ENCODE data around the gene CDCA3. TPM values are rescaled to one million over a fixed set of nuclear protein-coding genes. Genes with fewer than 3 reads are reported as not detected.

CDCA3 gene
- polyA plus RNA-seq, 1 experiment = 57.1 TPM

- DNase-seq (ENCODE audit: low read depth) = no peak
- POLR2A ChIA-PET = no interaction called here
Measured at GRCh38 chr12:6863033-6863432, 11.9 kb upstream of the CDCA3 start.

GRCh38 chr12:6861391-6861790 is 10.3 kb upstream of the CDCA3 start:
- TF ChIP-seq CTCF (IDR thresholded peaks at IDR 0.05; ENCODE audit: insufficient read depth, low read depth, low read length) = no peak
- Histone ChIP-seq H3K27me3 (ENCODE audit: control insufficient read depth, insufficient read depth, low read length) (no peaks in the 10 kb centered on the region), H3K36me3 (ENCODE audit: control insufficient read depth, insufficient read depth, low read length) (peaks cover 53% of the 10 kb centered on the region), H3K4me3 (ENCODE audit: low read depth, low read length) (no peak overlapping the region)
- ChIA-PET CTCF (interaction anchor here (1.1 to 3.5 kb wide), 3 partner anchors 7 to 11 kb away, joined by 3 to 15 read pairs (median 10); partner anchors contain the start of gene SPSB2), POLR2A (no interaction called here)
- DNase-seq (ENCODE audit: low read depth) = no peak

More at GRCh38 chr12:6863033-6863432, 11.9 kb upstream of the CDCA3 start:
- H3K4me3 ChIP-seq (ENCODE audit: low read depth, low read length) = no peak overlapping the region
- CTCF ChIA-PET = interaction anchor here (1.4 to 1.8 kb wide), 2 partner anchors 9 to 11 kb away, joined by 5 to 7 read pairs; partner anchors contain the start of genes SPSB2 and USP5
- H3K27me3 ChIP-seq (ENCODE audit: control insufficient read depth, insufficient read depth, low read length) = no peaks in the 10 kb centered on the region
- peaks cover 47% of the 10 kb centered on the region for H3K36me3 ChIP-seq (ENCODE audit: control insufficient read depth, insufficient read depth, low read length)
- TF ChIP-seq CTCF (IDR thresholded peaks at IDR 0.05; ENCODE audit: insufficient read depth, low read depth, low read length) = no peak

GRCh38 chr12:6860942-6861341 is 9.9 kb upstream of the CDCA3 start:
- Histone ChIP-seq H3K27me3 (ENCODE audit: control insufficient read depth, insufficient read depth, low read length) (no peaks in the 10 kb centered on the region), H3K36me3 (ENCODE audit: control insufficient read depth, insufficient read depth, low read length) (peaks cover 56% of the 10 kb centered on the region), H3K4me3 (ENCODE audit: low read depth, low read length) (no peak overlapping the region)
- ChIA-PET POLR2A (no interaction called here), CTCF (interaction anchor here (1.1 to 3.5 kb wide), 3 partner anchors 8 to 11 kb away, joined by 3 to 15 read pairs (median 10); partner anchors contain the start of gene SPSB2)
- no peak for TF ChIP-seq CTCF (IDR thresholded peaks at IDR 0.05; ENCODE audit: insufficient read depth, low read depth, low read length)
- no peak for DNase-seq (ENCODE audit: low read depth)

- H3K36me3 ChIP-seq (ENCODE audit: control insufficient read depth, insufficient read depth, low read length) = peaks cover 59% of the 10 kb centered on the region
- CTCF ChIA-PET = interaction anchor here (1.1 to 3.5 kb wide), 4 partner anchors 9 to 107 kb away, joined by 4 to 15 read pairs (median 8); partner anchors contain the start of genes MLF2 and SPSB2
Measured at GRCh38 chr12:6860116-6860515, 9.0 kb upstream of the CDCA3 start.

GRCh38 chr12:6858799-6859198 is 7.7 kb upstream of the CDCA3 start:
- no peak for TF ChIP-seq CTCF (IDR thresholded peaks at IDR 0.05; ENCODE audit: insufficient read depth, low read depth, low read length)
- ChIA-PET POLR2A (no interaction called here), CTCF (interaction anchor here (1.9 to 3.5 kb wide), 3 partner anchors 10 to 106 kb away, joined by 5 to 15 read pairs (median 10); partner anchors contain the start of genes MLF2 and SPSB2)
- Histone ChIP-seq H3K36me3 (ENCODE audit: control insufficient read depth, insufficient read depth, low read length) (peaks cover 54% of the 10 kb centered on the region), H3K4me3 (ENCODE audit: low read depth, low read length) (no peak overlapping the region), H3K27me3 (ENCODE audit: control insufficient read depth, insufficient read depth, low read length) (no peaks in the 10 kb centered on the region)
- no peak for DNase-seq (ENCODE audit: low read depth)

More at GRCh38 chr12:6860116-6860515, 9.0 kb upstream of the CDCA3 start:
- TF ChIP-seq CTCF (IDR thresholded peaks at IDR 0.05; ENCODE audit: insufficient read depth, low read depth, low read length) = no peak
- no peak for DNase-seq (ENCODE audit: low read depth)
- POLR2A ChIA-PET = no interaction called here
- Histone ChIP-seq H3K4me3 (ENCODE audit: low read depth, low read length) (no peak overlapping the region), H3K27me3 (ENCODE audit: control insufficient read depth, insufficient read depth, low read length) (no peaks in the 10 kb centered on the region)

Data from BJ (cell line).